Peyer's patch (tissue), 4 donors: Measurements from ENCODE around the gene CEP126. TPM values are rescaled to one million over a fixed set of nuclear protein-coding genes. Genes with fewer than 3 reads are reported as not detected.

Source experiments
- DNase-seq, 3 donors: peaks; one replicate each; pipeline ENCODE4 v3.0.0-alpha.2; 2017 to 2019
- H3K27ac ChIP-seq, 4 donors: fragments of 200-600 bp; sonication (generic); one replicate each; pipeline ENCODE4 v1.5.1; 2016 to 2019
- H3K27me3 ChIP-seq, 2 donors: fragments of 200-600 bp; sonication (generic); one replicate each; pipeline ENCODE4 v1.5.1; 2019
- H3K36me3 ChIP-seq, 3 donors: fragments of 200-600 bp; sonication (generic); one replicate each; pipeline ENCODE4 v1.5.1; 2016 to 2019
- H3K4me1 ChIP-seq, 4 donors: fragments of 200-600 bp; sonication (generic); one replicate each; pipeline ENCODE4 v1.5.1; 2016 to 2019
- H3K4me3 ChIP-seq, 4 donors: fragments of 200-600 bp; sonication (generic); 1 replicate in 3 of 4; 2 replicates in 1 of 4; pipeline ENCODE4 v1.5.1; 2016 to 2019; ENCODE audit warnings: mild to moderate bottlenecking in 1 of 4
- H3K9me3 ChIP-seq, 4 donors: fragments of 200-600 bp; sonication (generic); one replicate each; pipeline ENCODE4 v1.5.1; 2016 to 2019; ENCODE audit warnings: mild to moderate bottlenecking in 1 of 4
- CTCF ChIP-seq, 6 experiments: fragments of 450-650 bp in 4 of 6; fragments of 200-600 bp in 2 of 6; sonication (generic) in 1 of 6; IDR thresholded peaks; one replicate each; pipeline ENCODE4 v1.5.1; 2017 to 2019; ENCODE audit warnings: antibody characterized with exemption in 6 of 6, mild to moderate bottlenecking in 3 of 6, moderate library complexity in 1 of 6
- POLR2A ChIP-seq, 2 donors: fragments of 450-650 bp; IDR thresholded peaks; one replicate each; pipeline ENCODE4 v1.5.1; 2017; ENCODE audit warnings: antibody characterized with exemption in 2 of 2, mild to moderate bottlenecking in 2 of 2, moderate library complexity in 2 of 2
- total RNA-seq, 4 donors: library from RNA; depleted of rRNA; stranded (reverse); fragments of >200 nt; gene quantifications; one replicate each; pipeline ENCODE4 v1.1.0, GENCODE V29; 2016

The CEP126 gene
- total RNA-seq, 4 donors from 2014 or later, result 2.0 to 12.4 (median 4.2) TPM

DNA sequence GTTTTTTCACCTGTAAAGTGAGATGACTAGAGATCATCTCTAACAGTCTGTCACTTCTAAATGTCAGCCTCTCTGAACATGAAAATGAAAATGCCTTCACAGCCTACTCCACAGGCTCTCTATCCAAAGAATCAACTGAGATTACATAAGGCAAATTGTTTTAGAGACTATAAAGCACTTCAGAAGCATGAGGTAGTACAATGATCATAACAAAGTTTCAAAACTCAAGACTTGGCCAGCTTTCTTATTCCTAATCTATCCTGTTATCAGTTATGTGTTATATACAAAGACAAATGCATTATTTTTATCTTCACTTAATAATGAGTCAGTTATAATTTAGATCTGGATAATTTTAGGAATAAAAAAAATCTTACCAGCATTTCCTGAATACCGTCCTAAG lies 20.3 kb upstream of the CEP126 start:
- no peak for DNase-seq
- Histone ChIP-seq H3K4me1 (no peaks in the 10 kb centered on the region), H3K27ac (no peak overlapping the region), H3K9me3 (no peaks in the 10 kb centered on the region), H3K36me3 (no peaks in the 10 kb centered on the region), H3K4me3 (no peak overlapping the region), H3K27me3 (no peaks in the 10 kb centered on the region)
- TF ChIP-seq CTCF (IDR thresholded peaks at IDR 0.05), result no peak
- TF ChIP-seq POLR2A (IDR thresholded peaks at IDR 0.05), result no peak

GRCh38 chr11:101907815-101908214 lies 7.0 kb upstream of the CEP126 start:
- Histone ChIP-seq H3K9me3 (no peaks in the 10 kb centered on the region), H3K4me3 (no peak overlapping the region), H3K4me1 (no peaks in the 10 kb centered on the region), H3K27me3 (no peaks in the 10 kb centered on the region), H3K36me3 (no peaks in the 10 kb centered on the region), H3K27ac (no peak overlapping the region)
- TF ChIP-seq CTCF (IDR thresholded peaks at IDR 0.05) (no peak), POLR2A (IDR thresholded peaks at IDR 0.05) (no peak)
- no peak for DNase-seq

GRCh38 chr11:101909087-101909486 lies 5.7 kb upstream of the CEP126 start:
- H3K27ac ChIP-seq, result no peak overlapping the region
- no peaks in the 10 kb centered on the region for H3K36me3 ChIP-seq
- TF ChIP-seq CTCF (IDR thresholded peaks at IDR 0.05) (no peak), POLR2A (IDR thresholded peaks at IDR 0.05) (no peak)
- no peak overlapping the region for H3K4me3 ChIP-seq
- no peak for DNase-seq
- H3K9me3 ChIP-seq, result no peaks in the 10 kb centered on the region
- H3K4me1 ChIP-seq, result no peaks in the 10 kb centered on the region
- H3K27me3 ChIP-seq, result no peaks in the 10 kb centered on the region

DNA sequence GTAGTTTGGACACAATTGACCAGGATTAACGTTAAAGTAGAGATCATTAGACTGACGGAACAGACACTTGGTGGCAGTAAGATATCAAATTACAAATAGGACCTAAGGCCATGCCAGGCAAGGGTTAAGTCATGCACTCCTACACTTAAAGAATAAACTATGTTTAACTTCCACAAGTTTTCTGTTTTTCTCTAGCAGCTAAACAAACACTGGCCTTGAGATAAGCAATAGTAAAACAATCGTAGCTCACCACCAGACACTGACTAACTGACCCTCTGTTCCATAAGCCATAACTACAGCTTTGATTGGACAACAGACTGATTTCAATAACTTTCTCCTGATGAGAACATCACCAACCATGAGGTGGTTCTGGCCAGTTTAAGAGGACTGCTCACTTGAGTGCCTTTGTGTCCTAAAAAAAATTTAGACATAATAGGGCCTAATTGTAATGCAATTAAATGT lies 2.0 kb upstream of the CEP126 start:
- Histone ChIP-seq H3K27ac (no peak overlapping the region), H3K9me3 (no peaks in the 10 kb centered on the region), H3K4me1 (peaks cover 0 to 11% (median 3%) of the 10 kb centered on the region in 4 donors), H3K4me3 (no peak overlapping the region), H3K36me3 (no peaks in the 10 kb centered on the region), H3K27me3 (no peaks in the 10 kb centered on the region)
- TF ChIP-seq CTCF (IDR thresholded peaks at IDR 0.05), result no peak
- no peak for TF ChIP-seq POLR2A (IDR thresholded peaks at IDR 0.05)
- DNase-seq, result no peak

DNA sequence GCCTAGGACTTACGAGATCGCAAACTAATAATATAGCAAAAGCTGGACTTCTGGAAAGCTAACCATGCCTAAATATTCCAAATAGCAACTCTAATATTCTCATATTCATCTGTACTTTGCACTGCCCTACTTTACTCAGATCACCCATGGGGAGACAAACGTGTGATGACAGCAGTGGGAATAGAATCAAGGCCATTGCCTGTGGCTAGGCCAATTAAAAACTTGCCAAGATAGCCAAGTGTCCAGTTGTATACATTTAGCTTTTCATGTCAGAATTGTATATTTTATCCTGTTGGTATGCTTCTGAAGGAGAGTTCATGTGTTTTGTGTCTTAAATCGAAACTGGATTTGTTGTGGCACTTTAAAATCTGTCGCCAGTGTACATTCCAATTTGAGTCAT lies 1.2 kb upstream of the CEP126 start:
- no peaks in the 10 kb centered on the region for H3K36me3 ChIP-seq
- no peak for DNase-seq
- H3K9me3 ChIP-seq, result no peaks in the 10 kb centered on the region
- peaks cover 0 to 11% (median 3%) of the 10 kb centered on the region in 4 donors for H3K4me1 ChIP-seq
- TF ChIP-seq CTCF (IDR thresholded peaks at IDR 0.05), result no peak
- TF ChIP-seq POLR2A (IDR thresholded peaks at IDR 0.05), result no peak
- H3K4me3 ChIP-seq, result no peak overlapping the region
- no peaks in the 10 kb centered on the region for H3K27me3 ChIP-seq
- H3K27ac ChIP-seq, result no peak overlapping the region

GRCh38 chr11:101914341-101914737 lies 471 bp upstream of the CEP126 start:
- Histone ChIP-seq H3K36me3 (no peaks in the 10 kb centered on the region), H3K9me3 (no peaks in the 10 kb centered on the region), H3K4me3 (peak overlapping the region; percentile 73 to 84 (median 77)), H3K27ac (peak overlapping the region; percentile 81 to 86 (median 82)), H3K27me3 (no peaks in the 10 kb centered on the region), H3K4me1 (peaks cover 0 to 11% (median 3%) of the 10 kb centered on the region in 4 donors)
- TF ChIP-seq POLR2A (IDR thresholded peaks at IDR 0.05), result no peak
- no peak for TF ChIP-seq CTCF (IDR thresholded peaks at IDR 0.05)
- DNase-seq, result no peak
